GM18861 (cell line): ENCODE data around the gene SYTL3.
"Not testable (repeated sequence)": the region's sequence is repeated elsewhere in the genome, so short reads cannot be mapped to it uniquely, and the experiment has no call there.

Experiments
- ATAC-seq: cut with Tn5 transposase; IDR thresholded peaks from one replicate; pipeline ENCODE4 v1.9.1; 2021; ENCODE audit not compliant: unreplicated experiment

The SYTL3 gene

GRCh38 chr6:158649289-158650143 is at the start of gene SYTL3:
TSS of gene SYTL3 (plus strand) at chr6:158650054. CDS start at chr6:158663269, 13,215 bp downstream.
- ATAC-seq, result peak; percentile 57

- no peak for ATAC-seq
These were observed 46.4 kb upstream of the SYTL3 start for GRCh38 chr6:158603261-158604047.

GRCh38 chr6:158604048-158604406 is 45.8 kb upstream of the SYTL3 start:
- no peak for ATAC-seq

GRCh38 chr6:158605266-158605878 is 44.5 kb upstream of the SYTL3 start:
- ATAC-seq, result no peak

- ATAC-seq, result not testable (repeated sequence)
These were observed 43.8 kb upstream of the SYTL3 start for GRCh38 chr6:158606011-158606410.

GRCh38 chr6:158606935-158607334 is 42.9 kb upstream of the SYTL3 start:
- no peak for ATAC-seq

- ATAC-seq, result no peak
These were observed 42.3 kb upstream of the SYTL3 start for GRCh38 chr6:158607411-158608170.

GRCh38 chr6:158608221-158608620 is 41.6 kb upstream of the SYTL3 start:
- ATAC-seq, result no peak

GRCh38 chr6:158609455-158610155 is 40.2 kb upstream of the SYTL3 start:
- no peak for ATAC-seq

- no peak for ATAC-seq
These were observed 39.4 kb upstream of the SYTL3 start for GRCh38 chr6:158610319-158610968.

- ATAC-seq, result no peak
These were observed 38.8 kb upstream of the SYTL3 start for GRCh38 chr6:158611039-158611438.

- ATAC-seq, result no peak
These were observed 38.1 kb upstream of the SYTL3 start for GRCh38 chr6:158611541-158612370.

GRCh38 chr6:158614606-158615005 is 35.2 kb upstream of the SYTL3 start:
- not testable (repeated sequence) for ATAC-seq

- not testable (repeated sequence) for ATAC-seq
These were observed 31.6 kb upstream of the SYTL3 start for GRCh38 chr6:158618289-158618688.

GRCh38 chr6:158619922-158620801 is 29.7 kb upstream of the SYTL3 start:
- no peak for ATAC-seq

- ATAC-seq, result no peak
These were observed 28.7 kb upstream of the SYTL3 start for GRCh38 chr6:158620963-158621693.
